HepG2 (cell line): Measurements from ENCODE around the gene WFDC1. TPM values are rescaled to one million over a fixed set of nuclear protein-coding genes. Genes with fewer than 3 reads are reported as not detected.

Source experiments
- ATAC-seq: fragments of 200-7000 bp; cut with Tn5 transposase; 3 replicates; pipeline ENCODE4 v1.9.1; 2020; ENCODE audit warnings: mild to moderate bottlenecking, moderate library complexity
- BruUV-seq: library from RNA; stranded (reverse); fragments of 400-500 nt; replicated peaks from 2 replicates; lab custom pipeline; 2021; lab: Mats Ljungman, UMichigan
- CTCF ChIA-PET: fragments of 300-600 bp; formaldehyde crosslinking; extraction: SDS; loops from one replicate; lab custom pipeline; 2021; ENCODE audit warnings: low total read pairs, inconsistent platforms, low intra/inter-chr PET ratio; lab: Yijun Ruan, JAX
- POLR2A ChIA-PET: fragments of 350-600 bp; sonication (Branson Sonifier 250); formaldehyde crosslinking; loops from one replicate; lab custom pipeline; 2020; ENCODE audit warnings: antibody characterized with exemption, inconsistent platforms; lab: Yijun Ruan, JAX
- DNase-seq: peaks from one replicate; pipeline ENCODE4 v3.0.0-alpha.2; 2015; ENCODE audit warnings: low spot score
- FAIRE-seq: peaks from 3 replicates; lab custom pipeline; 2011; peaks lifted over from hg19 to GRCh38; lab: Jason Lieb, UNC
- H2AFZ ChIP-seq: one replicate; pipeline ENCODE4 v1.6.1; 2011; ENCODE audit warnings: low read length, inconsistent platforms
- H3K27ac ChIP-seq: fragments of 300-600 bp; 3 replicates; pipeline ENCODE4 v1.8.0; 2011; ENCODE audit warnings: mixed run types, mild to moderate bottlenecking, mixed read lengths, low read length, inconsistent platforms; ENCODE audit not compliant: insufficient read depth; ENCODE audit errors: extremely low read length
- H3K27me3 ChIP-seq, 2 experiments: fragments of 200-600 bp in 1 of 2; 2 replicates in 1 of 2; 3 replicates in 1 of 2; pipeline versions ENCODE4 v1.6.0 to v1.8.0; 2011; ENCODE audit warnings: low read length in 2 of 2, mild to moderate bottlenecking in 2 of 2, moderate library complexity in 2 of 2, inconsistent platforms in 1 of 2; ENCODE audit not compliant: insufficient read depth in 2 of 2, control insufficient read depth in 1 of 2
- H3K36me3 ChIP-seq, 2 experiments: fragments of 200-600 bp in 1 of 2; replicated peaks in 1 of 2; 2 replicates in 1 of 2; 3 replicates in 1 of 2; pipeline versions ENCODE4 v1.5.1 to v1.8.0; 2011; ENCODE audit warnings: low read length in 2 of 2, inconsistent platforms in 1 of 2; ENCODE audit not compliant: insufficient read depth in 2 of 2, control insufficient read depth in 1 of 2
- H3K4me1 ChIP-seq: 2 replicates; pipeline ENCODE4 v1.5.1; 2012; ENCODE audit warnings: low read length, inconsistent platforms; ENCODE audit not compliant: insufficient read depth
- H3K4me2 ChIP-seq: 2 replicates; pipeline ENCODE4 v1.6.0; 2011; ENCODE audit warnings: low read depth, low read length, inconsistent platforms
- H3K4me3 ChIP-seq, 3 experiments: fragments of 200-600 bp in 1 of 3; sonication (generic), shearing (Covaris generic) in 1 of 3; replicated peaks in 1 of 3; 2 replicates each; pipeline ENCODE4 v1.5.1; 2011 to 2016; ENCODE audit warnings: low read length in 3 of 3, inconsistent platforms in 2 of 3, low read depth in 2 of 3, mild to moderate bottlenecking in 2 of 3, control low read depth in 1 of 3, mixed read lengths in 1 of 3; ENCODE audit not compliant: insufficient read depth in 1 of 3
- H3K79me2 ChIP-seq: one replicate; pipeline ENCODE4 v1.6.1; 2011; ENCODE audit warnings: low read length, inconsistent platforms; ENCODE audit not compliant: insufficient read depth
- H3K9ac ChIP-seq: 2 replicates; pipeline ENCODE4 v1.6.0; 2011; ENCODE audit warnings: mild to moderate bottlenecking, low read depth, low read length, inconsistent platforms; ENCODE audit not compliant: insufficient read depth
- H3K9me3 ChIP-seq: 2 replicates; pipeline ENCODE4 v1.5.1; 2012; ENCODE audit warnings: mild to moderate bottlenecking, low read length
- H4K20me1 ChIP-seq: 2 replicates; pipeline ENCODE4 v1.6.0; 2011; ENCODE audit warnings: inconsistent platforms, mild to moderate bottlenecking, low read length, moderate library complexity; ENCODE audit not compliant: insufficient read depth
- HMGXB4 ChIP-seq, 2 experiments: sonication (generic) in 1 of 2; formaldehyde crosslinking in 1 of 2; IDR thresholded peaks; 2 replicates each; pipeline versions ENCODE4 v1.4.0 to v1.6.1; 2018 to 2020; ENCODE audit warnings: missing genetic modification reagents in 2 of 2, borderline replicate concordance in 1 of 2, low read depth in 1 of 2, mild to moderate bottlenecking in 1 of 2, missing biosample characterization in 1 of 2
- NPAS2 ChIP-seq: sonication (generic); formaldehyde crosslinking; IDR thresholded peaks from 2 replicates; pipeline ENCODE4 v1.8.0; 2022; ENCODE audit warnings: mild to moderate bottlenecking, missing genetic modification reagents, borderline replicate concordance
- TBX3 ChIP-seq: fragments of 450-650 bp; IDR thresholded peaks from 2 replicates; pipeline ENCODE4 v1.6.1; 2017; ENCODE audit warnings: antibody characterized with exemption, mild to moderate bottlenecking, inconsistent platforms, borderline replicate concordance
- ZNF737 ChIP-seq: sonication (generic); formaldehyde crosslinking; IDR thresholded peaks from 2 replicates; pipeline ENCODE4 v1.5.0; 2020; ENCODE audit warnings: missing genetic modification reagents, mild to moderate bottlenecking, borderline replicate concordance
- WGBS: methylation state at CpG from one replicate; pipeline ENCODE4 v1.1.6; 2017; ENCODE audit warnings: low lambda C conversion rate; 5-methylcytosine and 5-hydroxymethylcytosine counted together
- in situ Hi-C: cut with HindIII; loops from 2 replicates; pipeline ENCODE4 v1.10.0; 2017; ENCODE audit warnings: low pct_unique_long_range_greater_than_20kb; ENCODE audit not compliant: extremely low pct_ligation_motif_present
- intact Hi-C: fragments of 100-400 bp; cut with micrococcal nuclease; formaldehyde crosslinking; loops from one replicate; pipeline ENCODE4 v1.10.0; 2022; ENCODE audit not compliant: unreplicated experiment
- polyA plus RNA-seq, 8 experiments: library from polyadenylated mRNA; depleted of rRNA in 3 of 8; stranded (reverse) in 7 of 8; unstranded in 1 of 8; fragments of >200 nt; fragmentation: Illumina TruSeq in 4 of 8; extraction: Trizol in 4 of 8; gene quantifications; 2 replicates each; pipeline versions ENCODE4 v1.2.1 to v1.2.3, GENCODE V29; 2011 to 2016; ENCODE audit warnings: low read depth in 4 of 8, missing spikeins in 1 of 8, mixed read lengths in 1 of 8; ENCODE audit not compliant: insufficient read depth in 1 of 8
- total RNA-seq, 5 experiments: library from RNA; depleted of rRNA; stranded (reverse); fragments of >200 nt; fragmentation: Illumina TruSeq; extraction: Trizol; gene quantifications; 2 replicates each; pipeline ENCODE4 v1.2.3, GENCODE V29; 2016; ENCODE audit warnings: low read depth in 1 of 5

The WFDC1 gene
- total and polyA plus RNA-seq, 2 of the 13 experiments (the other 11 are each of a cell fraction or from before 2014, with no cell fraction given) = not detected

- TF ChIP-seq HMGXB4 (CRISPR knock-in tag; IDR thresholded peaks at IDR 0.05; ENCODE audit: borderline replicate concordance in 1 of 2, low read depth in 1 of 2) (no peak), ZNF737 (CRISPR knock-in tag) (no peak)
These were observed 23.6 kb upstream of the WFDC1 start (continued) for GRCh38 chr16:84271037-84271436.

- Histone ChIP-seq H3K27me3 (peaks cover 0 to 15% of the 10 kb centered on the region in 2 experiments; a peak in 3 of 5 replicates), H2AFZ (no peak overlapping the region), H3K9me3 (no peaks in the 10 kb centered on the region), H3K79me2 (no peaks in the 10 kb centered on the region), H3K4me2 (no peak overlapping the region), H3K4me3 (no peak overlapping the region), H3K36me3 (no peaks in the 10 kb centered on the region), H4K20me1 (no peaks in the 10 kb centered on the region), H3K4me1 (peaks cover 6% of the 10 kb centered on the region), H3K9ac (no peak overlapping the region), H3K27ac (no peak overlapping the region)
- FAIRE-seq (no peak), ATAC-seq (no peak), DNase-seq (no peak)
- in situ Hi-C loops (no loop called here), intact Hi-C loops (no loop called here)
- CTCF ChIA-PET = no interaction called here
- POLR2A ChIA-PET = no interaction called here
- BruUV-seq = no TSS peak
- TF ChIP-seq TBX3 (no peak), NPAS2 (CRISPR knock-in tag) (no peak)
- 4% methylated on average over 4 of the region's 4 CpGs for WGBS
These were observed 22.8 kb upstream of the WFDC1 start for GRCh38 chr16:84271866-84272265.
